Astrocyte (in vitro differentiated cells and primary cell): ENCODE measurements around the gene ADAMTS10. TPM values are rescaled to one million over a fixed set of nuclear protein-coding genes. Genes with fewer than 3 reads are reported as not detected.
"Not testable (repeated sequence)": the region's sequence is repeated elsewhere in the genome, so short reads cannot be mapped to it uniquely, and the experiment has no call there.

Source experiments
- DNase-seq: peaks from one replicate; pipeline ENCODE4 v3.0.0-alpha.2; 2010; ENCODE audit warnings: low read depth
- FAIRE-seq: peaks from 2 replicates; lab custom pipeline; 2011; peaks lifted over from hg19 to GRCh38; lab: Jason Lieb, UNC
- H2AFZ ChIP-seq: 2 replicates; pipeline ENCODE4 v1.6.0; 2012; ENCODE audit warnings: low read depth, low read length, inconsistent platforms
- H3K27ac ChIP-seq: 2 replicates; pipeline ENCODE4 v1.5.1; 2011; ENCODE audit warnings: low read depth, low read length, inconsistent platforms
- H3K27me3 ChIP-seq: 2 replicates; pipeline ENCODE4 v1.6.0; 2011; ENCODE audit warnings: low read length, inconsistent platforms; ENCODE audit not compliant: insufficient read depth
- H3K36me3 ChIP-seq: 2 replicates; pipeline ENCODE4 v1.5.1; 2011; ENCODE audit warnings: low read length, inconsistent platforms; ENCODE audit not compliant: insufficient read depth
- H3K4me1 ChIP-seq: 2 replicates; pipeline ENCODE4 v1.5.1; 2011; ENCODE audit warnings: low read length, inconsistent platforms; ENCODE audit not compliant: insufficient read depth
- H3K4me2 ChIP-seq: 2 replicates; pipeline ENCODE4 v1.6.0; 2012; ENCODE audit warnings: low read length, inconsistent platforms
- H3K4me3 ChIP-seq: 2 replicates; pipeline ENCODE4 v1.5.1; 2011; ENCODE audit warnings: low read depth, mild to moderate bottlenecking, low read length, inconsistent platforms; ENCODE audit not compliant: insufficient read depth
- H3K79me2 ChIP-seq: 2 replicates; pipeline ENCODE4 v1.6.0; 2012; ENCODE audit warnings: mild to moderate bottlenecking, low read length, inconsistent platforms; ENCODE audit not compliant: insufficient read depth
- H3K9ac ChIP-seq: 2 replicates; pipeline ENCODE4 v1.6.0; 2012; ENCODE audit warnings: mild to moderate bottlenecking, low read length, inconsistent platforms
- H3K9me3 ChIP-seq: 2 replicates; pipeline ENCODE4 v1.5.1; 2012; ENCODE audit warnings: low read depth, mild to moderate bottlenecking, low read length, inconsistent platforms; ENCODE audit not compliant: insufficient read depth
- H4K20me1 ChIP-seq: 2 replicates; pipeline ENCODE4 v1.6.0; 2012; ENCODE audit warnings: low read length, inconsistent platforms; ENCODE audit not compliant: insufficient read depth
- H3K27ac Mint-ChIP-seq: one replicate; pipeline ENCODE4 v1.8.0; 2021; ENCODE audit warnings: mild to moderate bottlenecking, mixed read lengths; ENCODE audit not compliant: unreplicated experiment
- H3K27me3 Mint-ChIP-seq: one replicate; pipeline ENCODE4 v1.8.0; 2021; ENCODE audit warnings: low read depth, mixed read lengths; ENCODE audit not compliant: unreplicated experiment
- H3K36me3 Mint-ChIP-seq: one replicate; pipeline ENCODE4 v1.8.0; 2021; ENCODE audit warnings: low read depth, mixed read lengths; ENCODE audit not compliant: unreplicated experiment
- H3K4me1 Mint-ChIP-seq: one replicate; pipeline ENCODE4 v1.8.0; 2021; ENCODE audit warnings: low read depth, mixed read lengths; ENCODE audit not compliant: unreplicated experiment
- H3K4me3 Mint-ChIP-seq: one replicate; pipeline ENCODE4 v1.8.0; 2021; ENCODE audit warnings: mild to moderate bottlenecking, moderate library complexity, mixed read lengths; ENCODE audit not compliant: unreplicated experiment
- H3K9me3 Mint-ChIP-seq: one replicate; pipeline ENCODE4 v1.8.0; 2021; ENCODE audit warnings: mild to moderate bottlenecking, mixed read lengths; ENCODE audit not compliant: unreplicated experiment
- EZH2 ChIP-seq: IDR thresholded peaks from 2 replicates; pipeline ENCODE4 v1.6.1; 2012; ENCODE audit warnings: mild to moderate bottlenecking, low read length, inconsistent platforms; ENCODE audit not compliant: insufficient read depth
- total RNA-seq: library from RNA; stranded (reverse); gene quantifications from 2 replicates; pipeline ENCODE4 v1.2.1, GENCODE V29; 2021
- TF ChIP-seq, protein P1 (sequence below): IDR thresholded peaks from 2 replicates; pipeline ENCODE4 v1.5.1; 2011; ENCODE audit warnings: low read depth, mild to moderate bottlenecking, inconsistent platforms, low read length, moderate library complexity; ENCODE audit not compliant: insufficient read depth

ADAMTS10 gene
- total RNA-seq, 1 donor from 2014 or later: 34.0 TPM

DNA sequence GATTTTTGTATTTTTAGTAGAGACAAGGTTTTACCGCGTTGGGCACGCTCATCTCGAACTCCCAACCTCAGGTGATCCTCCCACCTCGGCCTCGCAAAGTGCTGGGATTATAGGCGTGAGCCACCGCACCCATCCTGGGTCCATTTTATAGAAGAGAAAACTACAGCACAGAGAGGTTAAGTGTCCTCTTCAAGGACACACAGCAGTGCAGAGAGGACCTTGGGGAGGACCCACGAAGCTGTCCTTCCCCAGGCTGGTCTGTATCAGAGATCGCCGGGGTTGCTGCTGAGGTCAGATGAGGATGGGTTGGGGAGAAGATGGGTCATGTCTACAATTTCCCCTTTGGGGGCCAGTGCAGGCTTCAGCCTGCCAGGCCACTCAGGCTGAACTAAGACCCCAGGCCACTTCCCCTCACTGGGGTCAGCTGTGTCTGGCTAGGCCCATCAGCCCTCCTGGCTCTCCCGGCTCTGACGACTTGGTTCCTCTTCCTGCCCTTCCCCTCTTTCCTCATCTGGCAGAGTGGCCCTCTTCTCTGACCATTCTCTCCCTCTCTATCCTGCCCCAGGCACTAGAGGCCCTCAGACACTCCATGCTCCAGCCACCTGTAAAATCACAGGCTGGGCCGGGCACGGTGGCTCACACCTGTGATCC lies 42.9 kb downstream of the ADAMTS10 start:
- FAIRE-seq: no peak
- Mint-ChIP-seq H3K27ac (no peak overlapping the region), H3K36me3 (peaks cover 1% of the 10 kb centered on the region), H3K4me3 (no peak overlapping the region), H3K9me3 (no peaks in the 10 kb centered on the region), H3K4me1 (peaks cover 8% of the 10 kb centered on the region), H3K27me3 (peaks cover 14% of the 10 kb centered on the region)
- no peak overlapping the region for H3K9ac ChIP-seq
- no peak for DNase-seq
- no peaks in the 10 kb centered on the region for H3K36me3 ChIP-seq
- H2AFZ ChIP-seq: no peak overlapping the region
- TF ChIP-seq EZH2: no peak
- TF ChIP-seq, protein P1, sequence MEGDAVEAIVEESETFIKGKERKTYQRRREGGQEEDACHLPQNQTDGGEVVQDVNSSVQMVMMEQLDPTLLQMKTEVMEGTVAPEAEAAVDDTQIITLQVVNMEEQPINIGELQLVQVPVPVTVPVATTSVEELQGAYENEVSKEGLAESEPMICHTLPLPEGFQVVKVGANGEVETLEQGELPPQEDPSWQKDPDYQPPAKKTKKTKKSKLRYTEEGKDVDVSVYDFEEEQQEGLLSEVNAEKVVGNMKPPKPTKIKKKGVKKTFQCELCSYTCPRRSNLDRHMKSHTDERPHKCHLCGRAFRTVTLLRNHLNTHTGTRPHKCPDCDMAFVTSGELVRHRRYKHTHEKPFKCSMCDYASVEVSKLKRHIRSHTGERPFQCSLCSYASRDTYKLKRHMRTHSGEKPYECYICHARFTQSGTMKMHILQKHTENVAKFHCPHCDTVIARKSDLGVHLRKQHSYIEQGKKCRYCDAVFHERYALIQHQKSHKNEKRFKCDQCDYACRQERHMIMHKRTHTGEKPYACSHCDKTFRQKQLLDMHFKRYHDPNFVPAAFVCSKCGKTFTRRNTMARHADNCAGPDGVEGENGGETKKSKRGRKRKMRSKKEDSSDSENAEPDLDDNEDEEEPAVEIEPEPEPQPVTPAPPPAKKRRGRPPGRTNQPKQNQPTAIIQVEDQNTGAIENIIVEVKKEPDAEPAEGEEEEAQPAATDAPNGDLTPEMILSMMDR: no peak
- no peak overlapping the region for H3K27ac ChIP-seq
- H3K27me3 ChIP-seq: no peaks in the 10 kb centered on the region
- no peaks in the 10 kb centered on the region for H4K20me1 ChIP-seq
- no peak overlapping the region for H3K4me2 ChIP-seq
- H3K4me1 ChIP-seq: peaks cover 21% of the 10 kb centered on the region
- no peaks in the 10 kb centered on the region for H3K9me3 ChIP-seq
- no peak overlapping the region for H3K4me3 ChIP-seq
- H3K79me2 ChIP-seq: no peaks in the 10 kb centered on the region

DNA sequence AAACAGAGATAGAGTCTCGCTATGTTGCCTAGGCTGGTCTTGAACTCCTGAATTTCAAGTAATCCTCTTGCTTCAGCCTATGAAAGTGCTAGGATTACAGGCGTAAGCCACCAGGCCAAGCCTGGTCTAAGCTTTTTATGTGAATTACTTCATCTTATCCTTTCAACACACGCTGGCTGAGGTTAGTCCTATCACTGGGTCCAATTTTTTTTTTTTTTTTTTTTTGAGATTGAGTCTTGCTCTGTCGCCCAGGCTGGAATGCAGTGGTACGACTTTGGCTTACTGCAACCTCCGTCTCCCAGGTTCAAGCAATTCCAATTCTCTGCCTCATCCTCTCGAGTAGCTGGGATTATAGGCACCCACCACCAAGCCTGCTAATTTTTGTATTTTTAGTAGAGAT lies 43.7 kb downstream of the ADAMTS10 start:
- no peak overlapping the region for H3K4me3 Mint-ChIP-seq
- no peak overlapping the region for H3K9ac ChIP-seq
- H3K27me3 ChIP-seq: no peaks in the 10 kb centered on the region
- no peak overlapping the region for H3K27ac ChIP-seq
- DNase-seq (no peak), FAIRE-seq (no peak)
- TF ChIP-seq EZH2: no peak
- TF ChIP-seq, protein P1: no peak
- no peaks in the 10 kb centered on the region for H3K79me2 ChIP-seq
- peaks cover 6% of the 10 kb centered on the region for H3K27me3 Mint-ChIP-seq
- H2AFZ ChIP-seq: no peak overlapping the region
- peaks cover 8% of the 10 kb centered on the region for H3K4me1 Mint-ChIP-seq
- no peaks in the 10 kb centered on the region for H3K9me3 Mint-ChIP-seq
- H3K4me2 ChIP-seq: no peak overlapping the region
- H3K4me3 ChIP-seq: no peak overlapping the region
- H3K9me3 ChIP-seq: no peaks in the 10 kb centered on the region
- peaks cover 21% of the 10 kb centered on the region for H3K4me1 ChIP-seq
- no peak overlapping the region for H3K27ac Mint-ChIP-seq
- H4K20me1 ChIP-seq: no peaks in the 10 kb centered on the region
- H3K36me3 Mint-ChIP-seq: peaks cover 1% of the 10 kb centered on the region
- no peaks in the 10 kb centered on the region for H3K36me3 ChIP-seq

DNA sequence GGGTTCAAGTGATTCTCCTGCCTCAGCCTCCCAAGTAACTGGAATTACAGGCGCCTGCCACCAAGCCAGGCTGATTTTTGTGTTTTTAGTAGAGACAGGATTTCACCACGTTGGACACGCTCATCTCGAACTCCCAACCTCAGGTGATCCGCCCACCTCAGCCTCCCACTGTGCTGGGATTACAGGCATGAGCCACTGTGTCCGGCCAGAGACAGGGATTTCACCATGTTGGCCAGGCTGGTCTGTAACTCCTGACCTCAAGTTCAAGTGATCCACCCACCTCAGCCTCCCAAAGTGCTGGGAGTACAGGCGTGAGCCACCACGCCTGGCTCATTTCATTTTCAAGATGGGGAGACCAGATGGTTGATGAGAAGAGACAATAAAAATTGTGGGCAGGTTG lies 45.6 kb downstream of the ADAMTS10 start:
- FAIRE-seq, H3K36me3 Mint-ChIP-seq, H3K9ac ChIP-seq: not testable (repeated sequence)

More for the DNA sequence above, 45.6 kb downstream of the ADAMTS10 start:
- H3K4me2 ChIP-seq, H2AFZ ChIP-seq, H3K36me3 ChIP-seq, H4K20me1 ChIP-seq, DNase-seq, H3K79me2 ChIP-seq, H3K9me3 ChIP-seq, H3K27ac Mint-ChIP-seq, H3K27ac ChIP-seq, H3K27me3 Mint-ChIP-seq, H3K27me3 ChIP-seq, H3K4me3 Mint-ChIP-seq, H3K9me3 Mint-ChIP-seq, H3K4me3 ChIP-seq, H3K4me1 Mint-ChIP-seq: not testable (repeated sequence)
- peaks cover 14% of the 10 kb centered on the region for H3K4me1 ChIP-seq
